GM12873 (cell line): ENCODE measurements around the gene EFCAB6.

Source experiments
- TF ChIP-seq, protein P1 (sequence below): IDR thresholded peaks from 2 replicates; pipeline ENCODE4 v1.5.1; 2012; ENCODE audit warnings: low read depth, mild to moderate bottlenecking, moderate library complexity, low read length, control low read depth; ENCODE audit not compliant: insufficient read depth; ENCODE audit errors: missing control alignments

Gene EFCAB6

DNA sequence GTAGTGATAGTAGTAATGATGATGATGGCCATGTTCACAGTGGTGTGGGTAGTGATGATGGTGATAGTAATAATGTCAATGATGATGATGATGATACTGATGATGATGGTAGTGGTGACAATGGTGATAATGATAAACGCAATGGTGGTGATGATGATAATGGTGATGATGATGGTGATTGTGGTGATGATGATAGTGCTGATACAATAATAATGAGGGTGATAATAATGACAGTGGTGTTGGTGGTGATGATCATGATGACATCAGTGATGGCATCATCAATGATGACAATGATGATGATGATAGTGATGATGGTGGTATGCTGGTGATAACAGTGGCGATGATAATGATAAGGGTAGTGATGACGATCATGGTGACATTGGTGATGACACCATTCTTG is 308.0 kb downstream of the EFCAB6 start:
- TF ChIP-seq, protein P1, sequence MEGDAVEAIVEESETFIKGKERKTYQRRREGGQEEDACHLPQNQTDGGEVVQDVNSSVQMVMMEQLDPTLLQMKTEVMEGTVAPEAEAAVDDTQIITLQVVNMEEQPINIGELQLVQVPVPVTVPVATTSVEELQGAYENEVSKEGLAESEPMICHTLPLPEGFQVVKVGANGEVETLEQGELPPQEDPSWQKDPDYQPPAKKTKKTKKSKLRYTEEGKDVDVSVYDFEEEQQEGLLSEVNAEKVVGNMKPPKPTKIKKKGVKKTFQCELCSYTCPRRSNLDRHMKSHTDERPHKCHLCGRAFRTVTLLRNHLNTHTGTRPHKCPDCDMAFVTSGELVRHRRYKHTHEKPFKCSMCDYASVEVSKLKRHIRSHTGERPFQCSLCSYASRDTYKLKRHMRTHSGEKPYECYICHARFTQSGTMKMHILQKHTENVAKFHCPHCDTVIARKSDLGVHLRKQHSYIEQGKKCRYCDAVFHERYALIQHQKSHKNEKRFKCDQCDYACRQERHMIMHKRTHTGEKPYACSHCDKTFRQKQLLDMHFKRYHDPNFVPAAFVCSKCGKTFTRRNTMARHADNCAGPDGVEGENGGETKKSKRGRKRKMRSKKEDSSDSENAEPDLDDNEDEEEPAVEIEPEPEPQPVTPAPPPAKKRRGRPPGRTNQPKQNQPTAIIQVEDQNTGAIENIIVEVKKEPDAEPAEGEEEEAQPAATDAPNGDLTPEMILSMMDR = no peak

- TF ChIP-seq, protein P1 = no peak
These were observed 309.7 kb downstream of the EFCAB6 start for GRCh38 chr22:43502306-43502874.

- TF ChIP-seq, protein P1 = no peak
These were observed 310.2 kb downstream of the EFCAB6 start for GRCh38 chr22:43501878-43502277.

- TF ChIP-seq, protein P1 = no peak
These were observed 311.0 kb downstream of the EFCAB6 start for GRCh38 chr22:43500792-43501785.

GRCh38 chr22:43498856-43499253 is 313.2 kb downstream of the EFCAB6 start:
- TF ChIP-seq, protein P1 = no peak

GRCh38 chr22:43497956-43498855 is 313.9 kb downstream of the EFCAB6 start:
- TF ChIP-seq, protein P1 = no peak
